Skeletal muscle tissue (tissue), 4 donors: ENCODE measurements around the gene TXNDC5. TPM values are rescaled to one million over a fixed set of nuclear protein-coding genes. Genes with fewer than 3 reads are reported as not detected.
A peak's percentile ranks its signal among the peaks of the same experiment; 100 is the strongest.

Experiments used
- H3K27ac ChIP-seq: one replicate; pipeline ENCODE4 v1.7.0; 2013; ENCODE audit warnings: mild to moderate bottlenecking, low read depth, low read length, inconsistent platforms
- H3K27me3 ChIP-seq, 3 donors: one replicate each; pipeline ENCODE4 v1.7.0; 2013; ENCODE audit warnings: low read length in 3 of 3; ENCODE audit not compliant: control insufficient read depth in 3 of 3, insufficient read depth in 3 of 3
- H3K36me3 ChIP-seq, 3 donors: one replicate each; pipeline ENCODE4 v1.7.0; 2013; ENCODE audit warnings: low read length in 3 of 3; ENCODE audit not compliant: control insufficient read depth in 3 of 3, insufficient read depth in 3 of 3
- H3K4me1 ChIP-seq, 3 donors: one replicate each; pipeline ENCODE4 v1.7.0; 2013; ENCODE audit warnings: low read length in 3 of 3, mild to moderate bottlenecking in 3 of 3; ENCODE audit not compliant: control insufficient read depth in 3 of 3, insufficient read depth in 3 of 3
- H3K4me3 ChIP-seq, 3 donors: one replicate each; pipeline ENCODE4 v1.7.0; 2013; ENCODE audit warnings: low read length in 3 of 3
- H3K9ac ChIP-seq, 3 donors: one replicate each; pipeline ENCODE4 v1.7.0; 2013; ENCODE audit warnings: low read length in 3 of 3, mild to moderate bottlenecking in 3 of 3, moderate library complexity in 2 of 3, low read depth in 1 of 3
- H3K9me3 ChIP-seq, 3 donors: one replicate each; pipeline ENCODE4 v1.7.0; 2013; ENCODE audit warnings: low read length in 3 of 3; ENCODE audit not compliant: control insufficient read depth in 3 of 3
- total RNA-seq: library from RNA; depleted of rRNA; stranded (reverse); fragments of >200 nt; gene quantifications from one replicate; pipeline ENCODE4 v1.2.3, GENCODE V29; 2014
- donor health status: Osteomylitis.

Gene TXNDC5
- total RNA-seq = 118 TPM

DNA sequence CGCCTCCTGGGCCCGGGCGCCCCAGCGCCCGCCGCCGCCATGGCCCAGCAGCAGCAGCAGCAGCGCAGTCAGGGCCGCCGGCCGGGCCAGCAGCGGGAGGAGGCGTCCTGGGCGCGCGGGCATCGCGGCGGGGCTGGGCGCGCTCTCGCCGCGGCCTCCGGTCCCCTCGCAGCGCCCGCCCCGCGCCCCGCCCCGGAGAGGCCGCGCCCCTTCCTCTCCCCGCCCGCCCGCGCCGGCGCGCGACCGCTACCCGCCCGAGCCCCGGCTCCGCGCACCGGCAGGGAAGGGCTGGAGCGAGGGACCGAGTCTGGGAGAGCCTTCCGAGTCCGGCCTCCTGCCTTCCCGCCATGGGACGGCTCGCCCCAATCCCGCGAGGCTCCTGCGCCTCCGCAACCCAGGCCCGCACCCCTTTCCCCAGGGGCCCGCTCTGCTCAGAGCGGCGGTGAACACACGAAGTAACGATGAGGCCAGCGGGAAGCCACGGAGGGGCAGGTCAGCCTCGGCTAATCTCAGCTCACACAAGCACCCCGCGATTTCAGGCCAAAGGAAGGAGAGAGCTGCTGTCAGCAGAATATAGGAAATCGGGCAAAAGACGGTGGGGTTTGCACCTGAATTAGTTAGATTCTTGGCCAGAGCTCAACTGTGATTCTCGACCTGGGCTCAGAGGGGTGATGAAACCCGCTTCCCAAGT, at the start of gene TXNDC5:
TXNDC5 (minus strand) TSS at position 135 of the 691 bp plus-strand sequence; CDS start at position 123, 12 bp downstream.
- Histone ChIP-seq H3K4me1 (peaks cover 14 to 19% (median 17%) of the 10 kb centered on the region in 3 donors), H3K27ac (peak within 1 kb of the TSS; percentile 58), H3K9me3 (no peaks in the 10 kb centered on the region), H3K9ac (peak within 1 kb of the TSS; percentile 76 to 86 (median 79)), H3K36me3 (no peaks in the 10 kb centered on the region), H3K27me3 (no peaks in the 10 kb centered on the region), H3K4me3 (peak within 1 kb of the TSS; percentile 72 to 85 (median 80))

DNA sequence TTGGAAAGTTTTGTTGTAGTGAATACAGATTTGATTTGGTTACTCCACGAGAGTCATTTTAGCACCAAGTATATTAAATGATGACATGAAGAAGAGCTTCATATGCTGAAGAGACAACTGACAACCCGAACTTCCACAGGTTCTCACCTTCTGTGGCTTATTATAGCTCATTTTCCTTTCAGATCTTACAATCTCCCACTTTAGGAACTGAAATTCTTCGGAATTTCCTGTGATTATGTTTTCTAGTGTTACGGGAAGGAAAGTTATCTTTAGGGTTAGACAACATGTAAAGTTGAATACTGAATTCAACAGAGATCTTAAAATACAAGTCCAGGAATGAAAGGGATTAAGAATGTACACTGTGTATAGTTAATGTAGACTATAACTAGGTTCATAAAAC, 49.6 kb upstream of the TXNDC5 start:
- H3K4me1 ChIP-seq = no peaks in the 10 kb centered on the region
- H3K27ac ChIP-seq = no peak overlapping the region
- no peak overlapping the region for H3K9ac ChIP-seq
- H3K36me3 ChIP-seq = no peaks in the 10 kb centered on the region
- H3K9me3 ChIP-seq = no peaks in the 10 kb centered on the region
- no peaks in the 10 kb centered on the region for H3K27me3 ChIP-seq
- H3K4me3 ChIP-seq = no peak overlapping the region

DNA sequence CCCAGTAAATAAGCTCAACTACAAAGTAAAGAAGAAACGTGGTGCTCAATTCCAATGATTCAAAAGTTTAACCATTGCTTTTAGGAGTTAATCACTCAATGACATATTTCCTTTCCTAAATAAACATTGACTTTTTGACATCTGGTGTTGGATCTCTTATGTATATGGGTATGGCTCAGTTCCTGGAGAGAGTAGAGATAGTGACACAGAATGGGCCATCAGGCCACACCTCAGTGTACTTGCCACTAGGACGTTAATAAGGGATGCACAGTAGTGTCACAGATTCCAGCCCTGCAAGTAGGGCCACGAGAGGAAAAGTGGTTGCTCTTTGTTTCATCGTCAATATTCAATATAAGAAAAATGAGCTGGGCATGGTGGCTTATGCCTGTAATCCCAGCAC, 48.9 kb upstream of the TXNDC5 start:
- H3K36me3 ChIP-seq = no peaks in the 10 kb centered on the region
- no peak overlapping the region for H3K4me3 ChIP-seq
- H3K27ac ChIP-seq = no peak overlapping the region
- no peaks in the 10 kb centered on the region for H3K9me3 ChIP-seq
- H3K27me3 ChIP-seq = no peaks in the 10 kb centered on the region
- H3K9ac ChIP-seq = no peak overlapping the region
- H3K4me1 ChIP-seq = no peaks in the 10 kb centered on the region

DNA sequence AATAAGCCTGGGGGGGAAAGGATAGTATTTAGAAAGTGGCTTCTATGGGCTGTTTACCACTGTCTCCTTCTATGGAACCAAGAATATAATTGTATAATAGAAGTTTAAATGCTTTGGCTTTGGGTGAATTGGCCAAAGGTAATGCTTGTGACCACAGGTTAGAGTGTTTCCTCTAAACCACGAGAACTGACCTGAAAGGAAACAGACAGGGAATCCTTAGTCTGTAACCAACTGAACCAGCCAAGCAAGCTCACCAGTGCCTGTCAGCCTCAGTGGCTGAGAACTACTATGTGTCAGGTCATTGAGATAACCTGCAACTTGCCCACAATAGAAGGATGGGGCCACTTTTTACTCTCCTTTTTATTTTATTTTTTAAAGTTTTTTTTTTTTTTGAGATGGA, 47.9 kb upstream of the TXNDC5 start:
- no peaks in the 10 kb centered on the region for H3K4me1 ChIP-seq
- H3K9me3 ChIP-seq = no peaks in the 10 kb centered on the region
- no peak overlapping the region for H3K9ac ChIP-seq
- H3K27me3 ChIP-seq = no peaks in the 10 kb centered on the region
- no peak overlapping the region for H3K27ac ChIP-seq
- no peaks in the 10 kb centered on the region for H3K36me3 ChIP-seq
- H3K4me3 ChIP-seq = no peak overlapping the region

DNA sequence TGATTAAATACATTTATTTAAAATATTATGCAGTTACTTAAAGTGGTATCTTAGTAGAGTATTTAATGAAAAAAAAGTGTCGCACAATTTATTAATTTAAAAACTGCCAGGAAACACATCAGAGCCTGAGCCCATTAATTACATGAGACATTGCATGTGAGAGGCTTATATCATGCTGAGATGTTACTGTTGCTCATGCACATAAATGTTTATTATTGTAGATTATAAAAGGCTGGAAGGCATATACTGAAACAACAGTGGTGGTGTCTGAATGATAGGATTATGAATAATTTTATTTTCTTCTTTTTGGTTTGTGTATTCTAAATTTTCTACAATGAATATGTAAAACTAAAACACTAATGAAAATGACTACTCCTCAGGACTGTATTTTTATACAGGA, 45.7 kb upstream of the TXNDC5 start:
- Histone ChIP-seq H3K4me1 (no peaks in the 10 kb centered on the region), H3K9me3 (no peaks in the 10 kb centered on the region), H3K27ac (no peak overlapping the region), H3K9ac (no peak overlapping the region), H3K27me3 (no peaks in the 10 kb centered on the region), H3K36me3 (no peaks in the 10 kb centered on the region), H3K4me3 (no peak overlapping the region)

DNA sequence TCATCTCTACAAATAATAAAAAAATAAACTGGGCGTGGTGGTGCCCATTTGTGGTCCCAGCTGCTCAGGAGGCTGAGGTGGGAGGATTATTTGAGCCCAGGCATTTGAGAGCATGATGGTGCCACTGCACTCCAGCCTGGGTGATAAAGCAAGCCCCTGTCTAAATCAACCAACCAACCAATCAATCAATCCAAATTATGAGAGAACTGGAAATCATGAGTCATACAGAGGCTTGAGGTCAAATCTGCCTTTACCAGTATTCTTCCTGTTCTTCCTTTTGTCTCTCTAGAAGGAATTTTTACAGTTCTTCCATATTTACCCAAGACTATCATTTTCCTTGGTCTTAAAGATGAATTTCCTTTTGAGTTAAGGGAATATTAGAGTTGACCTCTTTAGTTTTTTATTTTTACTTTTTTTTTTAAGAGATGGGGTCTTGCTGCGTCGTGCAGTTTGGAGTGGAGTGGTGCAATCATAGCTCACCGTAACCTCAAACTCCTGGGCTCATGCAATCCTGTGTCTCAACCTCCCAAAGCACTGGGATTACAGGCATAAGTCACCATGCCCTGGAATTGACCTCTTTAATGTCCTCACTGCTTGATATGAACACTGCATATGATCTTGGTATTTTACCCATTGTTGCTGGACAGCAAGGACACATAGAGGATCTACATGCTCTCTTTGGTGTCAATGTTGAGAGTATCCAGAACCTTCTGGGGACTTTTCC, 44.1 kb upstream of the TXNDC5 start:
- no peaks in the 10 kb centered on the region for H3K27me3 ChIP-seq
- no peaks in the 10 kb centered on the region for H3K4me1 ChIP-seq
- no peak overlapping the region for H3K4me3 ChIP-seq
- no peak overlapping the region for H3K27ac ChIP-seq
- peaks cover 0 to 2% (median 0%) of the 10 kb centered on the region in 3 donors for H3K9me3 ChIP-seq
- H3K9ac ChIP-seq = no peak overlapping the region
- H3K36me3 ChIP-seq = no peaks in the 10 kb centered on the region

DNA sequence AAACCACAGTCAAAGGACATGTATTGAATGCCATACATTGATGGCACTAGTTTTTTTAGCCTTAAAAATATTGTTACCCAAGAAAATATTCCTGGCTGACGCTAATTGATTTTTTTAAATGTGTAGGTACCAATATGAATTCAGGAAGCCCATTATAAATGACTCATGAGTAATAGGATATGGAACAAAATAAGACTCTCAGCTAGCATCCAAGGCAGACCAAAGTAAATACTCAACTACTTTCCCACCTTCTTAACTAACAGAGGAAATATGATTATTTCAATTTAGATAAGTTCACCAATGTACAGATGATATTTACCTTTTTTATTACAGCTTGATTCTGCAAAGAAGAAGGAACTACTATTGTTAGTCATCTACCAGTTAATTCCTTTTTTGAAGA, 43.2 kb upstream of the TXNDC5 start:
- Histone ChIP-seq H3K4me3 (no peak overlapping the region), H3K9me3 (peaks cover 0 to 2% (median 0%) of the 10 kb centered on the region in 3 donors), H3K9ac (no peak overlapping the region), H3K4me1 (no peaks in the 10 kb centered on the region), H3K36me3 (no peaks in the 10 kb centered on the region), H3K27ac (no peak overlapping the region), H3K27me3 (no peaks in the 10 kb centered on the region)

DNA sequence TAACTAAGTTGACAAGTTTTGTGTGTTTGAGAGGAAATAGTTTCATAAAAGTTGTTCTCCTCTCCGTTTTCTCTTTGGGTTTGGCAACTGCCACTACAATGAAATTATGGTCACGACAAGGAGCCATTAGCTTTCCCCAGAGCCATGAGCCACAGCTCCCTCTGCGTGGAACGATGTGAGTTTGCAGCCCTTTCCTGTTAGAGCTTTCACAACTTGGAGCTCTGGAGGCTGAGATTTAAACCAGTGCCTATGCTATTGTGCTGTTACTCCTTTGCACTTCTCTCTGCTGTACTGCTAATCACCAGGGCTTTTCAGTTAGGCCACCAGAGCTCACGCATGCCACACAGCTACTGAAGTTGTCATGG, 29.3 kb upstream of the TXNDC5 start:
- Histone ChIP-seq H3K4me3 (no peak overlapping the region), H3K27ac (no peak overlapping the region)

DNA sequence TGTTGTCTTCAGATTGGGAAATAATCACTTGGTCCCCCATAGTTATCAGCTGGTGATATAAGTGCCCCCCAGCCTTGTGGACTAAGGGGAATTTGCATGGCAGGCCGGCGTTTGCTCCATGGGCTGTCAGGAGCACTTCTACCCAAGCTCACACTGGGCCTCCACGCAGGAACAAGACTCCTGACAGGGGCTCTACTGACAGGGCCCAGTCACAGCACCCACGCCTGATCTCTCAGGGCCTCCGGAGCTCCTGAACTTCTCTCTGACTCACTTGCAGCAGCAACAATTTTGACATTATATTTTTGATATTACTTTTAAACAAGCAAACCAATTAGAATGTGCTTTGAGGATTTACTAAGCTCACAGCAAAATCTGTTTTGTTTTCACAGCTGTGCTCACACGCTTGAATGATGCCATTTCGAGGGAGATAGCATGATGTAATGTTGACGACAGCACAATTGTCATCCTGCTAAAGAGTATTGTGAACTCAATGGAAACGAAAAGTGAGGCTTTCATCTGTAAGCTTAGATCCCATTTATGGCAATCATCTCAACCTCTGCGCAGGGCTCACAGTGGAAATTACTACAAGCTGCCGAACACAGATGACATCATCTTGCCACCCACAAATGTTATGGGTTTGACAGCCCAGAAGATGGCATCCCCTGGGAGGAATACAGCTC, 28.7 kb upstream of the TXNDC5 start:
- H3K4me3 ChIP-seq = no peak overlapping the region
- no peak overlapping the region for H3K27ac ChIP-seq
- no peak overlapping the region for H3K9ac ChIP-seq
- H3K4me1 ChIP-seq = peaks cover 0 to 2% (median 0%) of the 10 kb centered on the region in 3 donors
- H3K9me3 ChIP-seq = no peaks in the 10 kb centered on the region
- H3K36me3 ChIP-seq = no peaks in the 10 kb centered on the region
- H3K27me3 ChIP-seq = no peaks in the 10 kb centered on the region

More for the DNA sequence above, 29.3 kb upstream of the TXNDC5 start:
- H3K4me1 ChIP-seq = peaks cover 0 to 2% (median 0%) of the 10 kb centered on the region in 3 donors
- H3K9ac ChIP-seq = no peak overlapping the region
- H3K27me3 ChIP-seq = no peaks in the 10 kb centered on the region
- H3K36me3 ChIP-seq = no peaks in the 10 kb centered on the region
- no peaks in the 10 kb centered on the region for H3K9me3 ChIP-seq
